OCI-LY3 (cell line): ENCODE data around the gene BANK1.

Experiments used
- CTCF ChIP-seq: fragments of 200-600, 300-600 bp; sonication (generic); IDR thresholded peaks from 2 replicates; pipeline ENCODE4 v1.5.1; 2014; ENCODE audit warnings: antibody characterized with exemption, low read length, low read depth
- EZH2phosphoT487 ChIP-seq: fragments of 200-600 bp; shearing (Covaris generic); IDR thresholded peaks from 2 replicates; pipeline ENCODE4 v1.6.1; 2018; ENCODE audit warnings: antibody characterized with exemption, mixed run types, low read depth

- no peak for TF ChIP-seq CTCF
- TF ChIP-seq EZH2phosphoT487 = no peak
These were observed 66.6 kb downstream of the BANK1 start for GRCh38 chr4:101857176-101857575.
